IMR-90 (cell line): Measurements from ENCODE around the gene HCFC1R1. TPM values are rescaled to one million over a fixed set of nuclear protein-coding genes. Genes with fewer than 3 reads are reported as not detected.

ENCODE experiments used
- ATAC-seq: fragments of 200-7000 bp; cut with Tn5 transposase; 2 replicates; pipeline ENCODE4 v1.9.1; 2020; ENCODE audit warnings: low read depth, mild to moderate bottlenecking, moderate library complexity
- BruUV-seq: library from RNA; stranded (reverse); fragments of 400-500 nt; replicated peaks from 2 replicates; lab custom pipeline; 2021; lab: Mats Ljungman, UMichigan
- CTCF ChIA-PET: fragments of 300-600 bp; formaldehyde crosslinking; extraction: SDS; loops from one replicate; lab custom pipeline; 2021; ENCODE audit warnings: antibody characterized with exemption; lab: Yijun Ruan, JAX
- POLR2A ChIA-PET: fragments of 300-600 bp; sonication (Branson Sonifier 250); formaldehyde crosslinking; loops from one replicate; lab custom pipeline; 2022; ENCODE audit warnings: antibody characterized with exemption; ENCODE audit not compliant: unreplicated experiment; lab: Charles Lee
- DNase-seq: peaks from one replicate; pipeline ENCODE4 v3.0.0; 2013
- H2AFZ ChIP-seq: replicated peaks from 2 replicates; pipeline ENCODE3; 2013; ENCODE audit warnings: low read length, mild to moderate bottlenecking; ENCODE audit not compliant: poor library complexity
- H2AK5ac ChIP-seq: 2 replicates; pipeline ENCODE4 v1.6.1; 2013; ENCODE audit warnings: low read depth, low read length, inconsistent platforms
- H2AK9ac ChIP-seq: replicated peaks from 2 replicates; pipeline ENCODE3; 2013; ENCODE audit warnings: mild to moderate bottlenecking, low read depth, low read length, moderate library complexity; ENCODE audit not compliant: poor library complexity
- H2BK120ac ChIP-seq: 2 replicates; pipeline ENCODE4 v1.6.1; 2013; ENCODE audit warnings: low read depth, low read length, inconsistent platforms
- H2BK15ac ChIP-seq: 3 replicates; pipeline ENCODE4 v1.6.1; 2013; ENCODE audit warnings: low read depth, low read length, inconsistent platforms
- H2BK20ac ChIP-seq: 2 replicates; pipeline ENCODE4 v1.6.1; 2013; ENCODE audit warnings: low read depth, mild to moderate bottlenecking, inconsistent platforms, low read length, moderate library complexity
- H2BK5ac ChIP-seq: 2 replicates; pipeline ENCODE4 v1.6.1; 2013; ENCODE audit warnings: mild to moderate bottlenecking, low read depth, low read length, inconsistent platforms; ENCODE audit not compliant: poor library complexity, severe bottlenecking
- H3K14ac ChIP-seq: replicated peaks from 2 replicates; pipeline ENCODE4 v1.6.1; 2013; ENCODE audit warnings: low read depth, low read length, inconsistent platforms
- H3K18ac ChIP-seq: 2 replicates; pipeline ENCODE4 v1.6.1; 2013; ENCODE audit warnings: low read depth, low read length, control low read depth
- H3K23ac ChIP-seq: 2 replicates; pipeline ENCODE4 v1.6.1; 2013; ENCODE audit warnings: low read depth, low read length, inconsistent platforms
- H3K27ac ChIP-seq: 2 replicates; pipeline ENCODE4 v1.5.1; 2013; ENCODE audit warnings: mild to moderate bottlenecking, control low read depth, low read length; ENCODE audit not compliant: insufficient read depth
- H3K27me3 ChIP-seq: 2 replicates; pipeline ENCODE4 v1.6.1; 2013; ENCODE audit warnings: low read length; ENCODE audit not compliant: control insufficient read depth, insufficient read depth
- H3K36me3 ChIP-seq: 2 replicates; pipeline ENCODE4 v1.6.1; 2013; ENCODE audit warnings: low read length, mixed read lengths; ENCODE audit not compliant: control insufficient read depth, insufficient read depth
- H3K4ac ChIP-seq: 2 replicates; pipeline ENCODE4 v1.6.1; 2013; ENCODE audit warnings: low read depth, low read length, inconsistent platforms
- H3K4me1 ChIP-seq: 2 replicates; pipeline ENCODE4 v1.6.1; 2013; ENCODE audit warnings: low read length, mixed read lengths; ENCODE audit not compliant: control insufficient read depth, insufficient read depth
- H3K4me2 ChIP-seq: 2 replicates; pipeline ENCODE4 v1.6.1; 2013; ENCODE audit warnings: low read depth, mild to moderate bottlenecking, control low read depth, low read length, moderate library complexity
- H3K4me3 ChIP-seq: 2 replicates; pipeline ENCODE4 v1.5.1; 2013; ENCODE audit warnings: low read depth, mild to moderate bottlenecking, control low read depth, low read length, moderate library complexity; ENCODE audit not compliant: insufficient read depth
- H3K56ac ChIP-seq: 2 replicates; pipeline ENCODE4 v1.6.1; 2013; ENCODE audit warnings: low read length, inconsistent platforms; ENCODE audit not compliant: insufficient read depth; ENCODE audit errors: extremely low read depth
- H3K79me1 ChIP-seq, 2 experiments: 2 replicates each; pipeline ENCODE4 v1.6.1; 2013; ENCODE audit warnings: low read length in 2 of 2, inconsistent platforms in 1 of 2, low read depth in 1 of 2
- H3K9ac ChIP-seq: 2 replicates; pipeline ENCODE4 v1.6.1; 2013; ENCODE audit warnings: low read depth, low read length, control low read depth
- H3K9me1 ChIP-seq: 2 replicates; pipeline ENCODE4 v1.6.1; 2013; ENCODE audit warnings: low read length, inconsistent platforms; ENCODE audit not compliant: insufficient read depth
- H3K9me3 ChIP-seq: 2 replicates; pipeline ENCODE4 v1.6.1; 2013; ENCODE audit warnings: low read length; ENCODE audit not compliant: control insufficient read depth, insufficient read depth
- H4K20me1 ChIP-seq: 2 replicates; pipeline ENCODE4 v1.6.1; 2013; ENCODE audit warnings: low read length, inconsistent platforms; ENCODE audit not compliant: insufficient read depth
- H4K5ac ChIP-seq: 2 replicates; pipeline ENCODE4 v1.6.1; 2013; ENCODE audit warnings: mild to moderate bottlenecking, low read depth, low read length, control low read depth
- H4K8ac ChIP-seq, 2 experiments: 2 replicates each; pipeline ENCODE4 v1.6.1; 2013; ENCODE audit warnings: low read depth in 2 of 2, low read length in 2 of 2, control low read depth in 1 of 2, inconsistent platforms in 1 of 2
- H4K91ac ChIP-seq: 2 replicates; pipeline ENCODE4 v1.6.1; 2013; ENCODE audit warnings: low read depth, low read length, inconsistent platforms; ENCODE audit not compliant: insufficient read depth
- BHLHE40 ChIP-seq: fragments of 150-350 bp; IDR thresholded peaks from 2 replicates; pipeline ENCODE4 v1.6.1; 2016; ENCODE audit warnings: mild to moderate bottlenecking, low read depth, low read length
- CEBPB ChIP-seq: IDR thresholded peaks from 2 replicates; pipeline ENCODE4 v1.6.1; 2012; ENCODE audit warnings: low read depth, low read length, improper control_type of control experiment
- CHD1 ChIP-seq: IDR thresholded peaks from 2 replicates; pipeline ENCODE4 v1.6.1; 2012; ENCODE audit warnings: low read depth, low read length, improper control_type of control experiment
- CTCF ChIP-seq: conservative IDR thresholded peaks from 2 replicates; pipeline ENCODE4 v1.5.1; 2012; ENCODE audit warnings: mild to moderate bottlenecking, low read depth, low read length, improper control_type of control experiment
- ELK1 ChIP-seq: fragments of 150-350 bp; IDR thresholded peaks from 2 replicates; pipeline ENCODE4 v1.6.1; 2016; ENCODE audit warnings: low read depth, mild to moderate bottlenecking, low read length, moderate library complexity, borderline replicate concordance
- FOS ChIP-seq: fragments of 150-350 bp; IDR thresholded peaks from 2 replicates; pipeline ENCODE4 v1.6.1; 2016; ENCODE audit warnings: low read depth, low read length
- MAFK ChIP-seq: IDR thresholded peaks from 2 replicates; pipeline ENCODE4 v1.6.1; 2012; ENCODE audit warnings: low read depth, low read length, improper control_type of control experiment
- MAZ ChIP-seq: IDR thresholded peaks from 2 replicates; pipeline ENCODE4 v1.6.1; 2012; ENCODE audit warnings: low read depth, mild to moderate bottlenecking, low read length, improper control_type of control experiment, moderate library complexity, borderline replicate concordance
- MXI1 ChIP-seq: IDR thresholded peaks from 2 replicates; pipeline ENCODE4 v1.6.1; 2012; ENCODE audit warnings: low read depth, mild to moderate bottlenecking, low read length, moderate library complexity, borderline replicate concordance
- NFE2L2 ChIP-seq: fragments of 150-350 bp; IDR thresholded peaks from 2 replicates; pipeline ENCODE4 v1.6.1; 2016; ENCODE audit warnings: low read depth, mild to moderate bottlenecking, low read length
- POLR2A ChIP-seq: IDR thresholded peaks from 2 replicates; pipeline ENCODE4 v1.6.1; 2012; ENCODE audit warnings: mild to moderate bottlenecking, low read depth, low read length
- RAD21 ChIP-seq: IDR thresholded peaks from 2 replicates; pipeline ENCODE4 v1.6.1; 2012; ENCODE audit warnings: low read length, improper control_type of control experiment
- RCOR1 ChIP-seq: IDR thresholded peaks from 2 replicates; pipeline ENCODE4 v1.6.1; 2012; ENCODE audit warnings: mild to moderate bottlenecking, low read length, improper control_type of control experiment; ENCODE audit not compliant: insufficient replicate concordance
- RFX5 ChIP-seq: IDR thresholded peaks from 2 replicates; pipeline ENCODE4 v1.8.0; 2012; ENCODE audit warnings: low read depth, mild to moderate bottlenecking, low read length, moderate library complexity
- SMC3 ChIP-seq: fragments of 150-350 bp; IDR thresholded peaks from 2 replicates; pipeline ENCODE4 v1.6.1; 2016; ENCODE audit warnings: low read depth, mild to moderate bottlenecking, antibody characterized with exemption, low read length, moderate library complexity
- USF2 ChIP-seq: fragments of 150-350 bp; IDR thresholded peaks from 2 replicates; pipeline ENCODE4 v1.6.1; 2017; ENCODE audit warnings: mild to moderate bottlenecking, antibody characterized with exemption, low read length, low read depth
- WGBS, 2 experiments: methylation state at CpG; one replicate each; pipeline versions ENCODE4 v1.1.5 to v1.1.7; 2013; ENCODE audit warnings: missing lambda C conversion rate in 2 of 2; ENCODE audit not compliant: insufficient read length in 1 of 2; ENCODE audit errors: extremely low coverage in 2 of 2; 5-methylcytosine and 5-hydroxymethylcytosine counted together
- dilution Hi-C: fragments of 300-500 bp; cut with HindIII; formaldehyde crosslinking; loops from one replicate; pipeline ENCODE4 v1.14.3; 2018; ENCODE audit warnings: low sequenced_read_pairs; ENCODE audit not compliant: unreplicated experiment
- in situ Hi-C: fragments of 300-500 bp; cut with MboI; formaldehyde crosslinking; loops from 3 replicates; pipeline ENCODE4 v1.14.3; 2019; ENCODE audit warnings: low sequenced_read_pairs, inconsistent platforms, mixed read lengths
- intact Hi-C: fragments of 100-400 bp; cut with micrococcal nuclease; formaldehyde crosslinking; loops from 2 replicates; pipeline ENCODE4 v1.10.0; 2022
- polyA plus RNA-seq, 3 experiments: library from polyadenylated mRNA; depleted of rRNA; stranded (reverse); fragments of >200 nt; gene quantifications; 2 replicates each; pipeline ENCODE4 v1.2.3, GENCODE V29; 2012; ENCODE audit warnings: low replicate concordance in 1 of 3
- total RNA-seq: library from RNA; depleted of rRNA; stranded (reverse); fragments of >200 nt; gene quantifications from 2 replicates; pipeline ENCODE4 v1.2.3, GENCODE V29; 2012

Gene HCFC1R1
- total and polyA plus RNA-seq, 2 of the 4 experiments (the other 2 are of a cell fraction) = 7.2 to 57.9 TPM

GRCh38 chr16:3047387-3047720, 23.6 kb upstream of the HCFC1R1 start:
- no peak overlapping the region for H3K18ac ChIP-seq
- H3K36me3 ChIP-seq = no peaks in the 10 kb centered on the region
- no peaks in the 10 kb centered on the region; the same call in 1 of the 2 replicates for H3K9me3 ChIP-seq
- no peak overlapping the region for H2AK5ac ChIP-seq
- no peak overlapping the region for H2AK9ac ChIP-seq
- H3K4ac ChIP-seq = no peak overlapping the region
- no peak overlapping the region for H4K8ac ChIP-seq
- no peak overlapping the region for H3K27ac ChIP-seq
- H4K20me1 ChIP-seq = no peaks in the 10 kb centered on the region
- no TSS peak for BruUV-seq
- dilution Hi-C loops = no loop called here
- intact Hi-C loops = no loop called here
- no peak for TF ChIP-seq POLR2A
- TF ChIP-seq RCOR1 = no peak
- no peak for TF ChIP-seq MAFK
- no peak for TF ChIP-seq CHD1
- no peak for TF ChIP-seq RAD21
- TF ChIP-seq USF2 = no peak
- TF ChIP-seq MXI1 = no peak
- no peak for TF ChIP-seq FOS
- TF ChIP-seq NFE2L2 = no peak
- TF ChIP-seq ELK1 = no peak
- TF ChIP-seq RFX5 = no peak
- TF ChIP-seq MAZ = no peak
- no peak for TF ChIP-seq CEBPB
- TF ChIP-seq CTCF = no peak
- no peak for TF ChIP-seq SMC3
- TF ChIP-seq BHLHE40 = no peak
- H2BK20ac ChIP-seq = no peak overlapping the region
- H3K9ac ChIP-seq = no peak overlapping the region
- H3K27me3 ChIP-seq = peaks cover 67% of the 10 kb centered on the region
- no peak overlapping the region for H2BK15ac ChIP-seq
- H2AFZ ChIP-seq = no peak overlapping the region
- H3K56ac ChIP-seq = no peak overlapping the region
- no peak overlapping the region for H3K4me2 ChIP-seq
- H3K4me1 ChIP-seq = no peaks in the 10 kb centered on the region; the same call in 1 of the 2 replicates
- no peaks in the 10 kb centered on the region for H3K9me1 ChIP-seq
- no peak overlapping the region for H3K4me3 ChIP-seq
- ATAC-seq = no peak
- H3K79me1 ChIP-seq = no peaks in the 10 kb centered on the region
- H2BK5ac ChIP-seq = no peak overlapping the region
- CTCF ChIA-PET = interaction anchor here (0.6 to 2.0 kb wide), 3 partner anchors 12 to 54 kb away, joined by 3 to 7 read pairs (median 4); no protein-coding TSS in a partner anchor
- in situ Hi-C loops = no loop called here
- POLR2A ChIA-PET = no interaction called here
- DNase-seq = no peak
- 10% methylated on average over 2 of the region's 13 CpGs; no CpG with 5 or more reads in 1 of the 2 experiments for WGBS, 2 experiments
- H3K23ac ChIP-seq = no peak overlapping the region
- H3K14ac ChIP-seq = no peak overlapping the region
- no peak overlapping the region for H4K5ac ChIP-seq
- H2BK120ac ChIP-seq = no peak overlapping the region
- no peak overlapping the region for H4K91ac ChIP-seq
